ENCODE results near the gene SDHD.
"Not testable (repeated sequence)": the region's sequence is repeated elsewhere in the genome, so short reads cannot be mapped to it uniquely, and the experiment has no call there.

The SDHD gene

DNA sequence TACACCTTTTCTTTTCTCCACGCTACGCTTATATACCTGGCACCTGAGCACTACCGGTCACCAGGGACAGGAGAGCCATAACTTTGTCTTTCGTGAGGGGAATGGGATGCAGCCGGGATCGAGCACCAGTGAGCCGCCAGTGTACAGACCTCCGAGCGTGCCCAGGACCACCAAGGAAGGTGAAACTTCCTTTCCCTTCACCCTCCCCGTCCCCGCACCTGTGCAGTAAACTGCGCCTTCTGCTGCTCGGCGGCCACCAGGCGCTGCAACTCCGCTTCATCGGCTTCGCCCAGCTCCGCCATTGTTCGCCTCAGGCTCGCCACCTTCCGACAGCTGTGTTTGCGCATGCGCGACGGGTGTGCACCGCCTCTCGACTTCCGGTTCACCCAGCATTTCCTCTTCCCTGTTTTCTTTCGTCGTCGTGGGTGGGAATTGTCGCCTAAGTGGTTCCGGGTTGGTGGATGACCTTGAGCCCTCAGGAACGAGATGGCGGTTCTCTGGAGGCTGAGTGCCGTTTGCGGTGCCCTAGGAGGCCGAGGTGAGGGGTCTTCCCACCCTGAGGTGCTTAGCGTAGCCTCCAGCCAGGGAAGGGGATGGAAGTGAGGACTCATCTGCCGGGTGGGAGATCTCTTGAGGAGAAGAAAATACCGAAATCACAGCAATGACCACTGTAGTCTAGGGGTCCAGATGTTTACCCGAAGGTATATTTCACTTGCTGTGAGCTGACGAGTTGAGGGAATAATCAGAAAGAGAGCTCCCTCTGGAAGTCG, at the start of gene SDHD, which contains the start of gene TIMM8B:
TSS of gene SDHD (plus strand) at position 452 of the 770 bp plus-strand sequence. CDS start at position 487, 35 bp downstream.
TSS of gene TIMM8B (minus strand) at position 335 of the 770 bp plus-strand sequence. CDS start at position 302, 33 bp downstream.
- DNase-seq: peak; percentile 83 to 90 (median 88)

DNA sequence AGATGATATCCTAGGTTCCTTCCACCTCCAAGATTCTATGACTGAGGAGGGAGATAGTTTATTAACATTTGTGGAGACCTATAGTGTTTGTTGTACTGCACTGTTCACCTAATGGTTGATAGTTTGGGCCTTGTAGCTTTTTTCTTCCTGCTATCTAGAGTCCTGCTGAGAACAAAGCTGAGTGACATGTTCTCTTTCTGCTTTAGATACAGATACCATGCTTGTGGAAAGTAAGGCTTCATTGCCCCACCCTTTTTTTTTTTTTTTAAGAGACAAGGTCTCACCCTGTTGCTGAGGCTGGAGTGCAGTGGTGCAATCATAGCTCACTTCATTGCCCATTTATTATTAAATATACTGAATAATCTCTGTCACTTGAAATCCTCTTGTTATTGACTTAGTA, 49.1 kb upstream of the SDHD start:
- no peak for DNase-seq

DNA sequence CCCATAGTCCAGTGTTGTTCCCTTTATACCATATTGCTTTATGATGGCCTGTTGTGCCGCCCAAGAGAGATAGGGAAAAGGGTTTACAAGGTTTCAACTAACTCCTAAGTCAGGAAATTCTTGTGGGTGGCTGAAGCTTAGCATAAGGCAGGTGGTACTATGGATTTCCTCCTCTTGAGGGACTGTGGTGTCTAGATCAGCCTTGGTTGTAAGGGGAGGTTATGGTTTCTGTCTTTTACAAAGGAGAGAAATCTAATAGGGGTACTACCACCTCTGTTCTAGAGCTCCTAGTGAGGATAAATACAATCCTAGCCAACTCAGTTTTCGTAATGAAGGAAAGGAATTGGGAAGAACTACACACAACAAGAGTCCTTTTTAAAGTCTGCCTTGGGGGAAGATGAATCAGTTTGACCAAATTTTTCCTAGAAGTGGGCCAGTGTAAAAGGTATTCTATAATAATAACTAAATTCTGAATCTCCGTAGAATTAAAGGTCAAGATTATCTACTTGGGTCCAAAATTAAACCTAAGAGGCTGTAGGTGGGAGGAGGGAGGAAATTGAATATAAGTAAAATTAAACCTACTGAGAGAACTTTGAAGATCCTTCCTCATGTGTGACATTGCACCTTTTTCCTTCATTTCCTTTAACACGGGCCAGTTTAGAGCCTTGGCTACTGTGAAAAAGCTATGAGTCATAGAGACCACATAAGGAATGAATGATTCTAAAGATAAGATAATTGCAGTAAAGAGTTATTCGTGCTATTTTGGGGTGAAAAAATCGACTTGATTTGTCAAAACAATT, 44.3 kb upstream of the SDHD start:
- no peak for DNase-seq

DNA sequence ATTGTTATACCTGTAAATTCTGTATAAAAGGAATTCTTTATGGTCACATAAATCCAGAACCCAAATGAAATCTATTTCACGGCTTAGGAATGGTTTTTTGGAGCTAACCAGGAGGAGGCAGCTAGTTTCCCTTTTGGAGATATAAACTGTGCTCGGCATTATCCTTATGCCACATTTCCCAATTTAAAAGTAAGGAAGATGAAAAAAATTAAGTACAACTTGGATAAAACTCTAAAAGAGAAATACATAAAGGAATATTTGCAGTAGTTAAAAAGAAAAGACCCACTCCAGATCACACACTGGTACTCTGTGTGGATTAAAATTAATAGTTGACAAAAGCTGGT, 43.7 kb upstream of the SDHD start:
- DNase-seq: no peak

DNA sequence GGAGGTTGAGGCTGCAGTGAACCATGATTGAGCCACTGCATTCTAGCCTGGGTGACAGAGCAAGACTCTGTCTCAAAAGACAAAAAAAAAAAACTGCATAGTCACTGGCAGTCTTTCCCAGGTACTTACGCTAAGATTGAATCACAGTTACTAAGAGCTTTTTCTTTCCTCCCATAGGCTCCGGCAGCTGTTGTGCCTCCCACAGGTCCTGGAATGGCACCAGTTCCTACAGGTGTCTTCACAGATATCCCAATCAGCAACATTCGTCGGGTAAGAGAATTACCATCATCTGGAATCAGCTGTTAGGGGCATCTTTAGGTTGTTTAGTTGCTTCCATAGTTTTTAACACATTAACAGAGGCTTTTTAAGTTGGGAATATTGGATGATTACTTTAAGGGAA, 41.7 kb upstream of the SDHD start:
- DNase-seq: no peak

DNA sequence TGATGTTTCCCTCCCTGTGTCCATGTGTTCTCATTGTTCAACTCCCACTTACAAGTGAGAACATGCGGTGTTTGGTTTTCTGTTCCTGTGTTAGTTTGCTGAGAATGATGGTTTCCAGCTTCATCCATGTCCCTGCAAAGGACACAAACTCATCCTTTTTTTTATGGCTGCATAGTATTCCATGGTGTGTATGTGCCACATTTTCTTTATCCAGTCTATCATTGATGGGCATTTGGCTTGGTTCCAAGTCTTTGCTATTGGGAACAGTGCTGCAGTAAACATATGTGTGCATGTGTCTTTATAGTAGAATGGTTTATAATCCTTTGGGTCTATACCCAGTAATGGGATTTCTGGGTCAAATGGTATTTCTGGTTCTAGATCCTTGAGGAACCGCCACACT, 40.0 kb upstream of the SDHD start:
- DNase-seq: not testable (repeated sequence)

DNA sequence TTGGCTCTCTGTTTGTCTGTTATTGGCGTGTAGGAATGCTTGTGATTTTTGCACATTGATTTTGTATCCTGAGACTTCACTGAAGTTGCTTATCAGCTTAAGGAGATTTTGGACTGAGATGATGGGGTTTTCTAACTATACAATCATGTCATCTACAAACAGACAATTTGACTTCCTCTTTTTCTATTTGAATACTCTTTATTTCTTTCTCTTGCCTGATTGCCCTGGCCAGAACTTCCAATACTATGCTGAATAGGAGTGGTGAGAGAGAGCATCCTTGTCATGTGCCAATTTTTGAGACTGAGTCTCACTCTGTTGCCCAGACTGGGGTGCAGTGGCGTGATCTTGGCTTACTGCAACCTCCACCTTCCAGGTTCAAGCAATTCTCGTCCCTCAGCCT, 38.4 kb upstream of the SDHD start:
- not testable (repeated sequence) for DNase-seq

DNA sequence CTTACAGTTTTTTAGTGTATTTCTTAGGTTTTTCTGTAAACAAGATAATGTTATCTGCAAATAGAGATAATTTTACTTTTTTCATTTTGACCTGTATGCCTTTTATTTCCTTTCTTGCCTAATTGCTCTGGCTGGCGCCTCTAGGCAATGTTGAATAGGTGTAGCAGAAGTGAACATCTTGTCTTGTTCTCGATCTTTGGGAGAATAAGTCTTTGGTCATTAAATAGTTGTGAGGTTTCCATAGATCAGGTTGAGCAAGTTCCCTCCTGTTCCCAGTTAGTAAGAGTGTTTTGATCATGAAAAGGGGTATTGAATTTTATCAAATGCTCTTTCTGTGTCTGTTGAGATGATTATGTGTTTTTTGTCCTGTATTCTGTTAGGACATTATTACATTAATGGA, 36.9 kb upstream of the SDHD start:
- no peak for DNase-seq

DNA sequence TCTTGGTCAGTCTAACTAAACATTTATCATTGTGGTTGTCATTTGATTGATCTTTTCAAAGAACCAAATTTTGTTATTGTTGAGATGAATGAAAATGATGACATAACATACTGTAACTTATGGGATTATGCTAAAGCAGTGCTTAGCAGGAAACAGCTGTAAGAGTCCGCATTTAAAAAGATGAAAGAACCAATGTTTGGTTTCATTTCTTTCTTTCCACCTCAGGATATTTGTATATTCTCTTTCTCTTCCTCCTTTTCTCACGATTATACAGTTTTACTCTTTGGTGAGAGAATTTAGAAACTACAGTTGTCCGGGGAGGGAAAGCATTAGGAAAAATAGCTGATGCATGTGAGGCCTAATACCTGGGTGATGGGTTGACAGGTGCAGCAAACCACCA, 36.0 kb upstream of the SDHD start:
- no peak for DNase-seq

DNA sequence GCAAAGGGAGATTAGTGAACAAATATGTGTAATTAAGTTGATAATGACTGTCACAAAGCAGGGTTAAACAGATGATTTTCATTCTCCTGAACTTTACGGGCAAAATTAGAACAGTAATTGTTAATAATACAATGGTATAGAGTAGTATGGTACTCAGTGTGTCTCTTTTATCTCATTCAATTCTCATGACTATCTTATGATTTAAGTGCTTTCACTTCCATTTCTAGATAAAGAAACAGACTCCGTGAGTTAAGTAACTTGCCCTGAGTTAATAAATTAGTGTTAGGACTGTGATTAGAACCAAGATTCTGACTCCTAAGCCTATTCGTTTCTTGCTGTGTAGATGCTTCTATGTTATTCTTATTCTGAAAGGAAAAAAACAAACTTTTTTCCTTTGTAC, 34.9 kb upstream of the SDHD start:
- no peak for DNase-seq

DNA sequence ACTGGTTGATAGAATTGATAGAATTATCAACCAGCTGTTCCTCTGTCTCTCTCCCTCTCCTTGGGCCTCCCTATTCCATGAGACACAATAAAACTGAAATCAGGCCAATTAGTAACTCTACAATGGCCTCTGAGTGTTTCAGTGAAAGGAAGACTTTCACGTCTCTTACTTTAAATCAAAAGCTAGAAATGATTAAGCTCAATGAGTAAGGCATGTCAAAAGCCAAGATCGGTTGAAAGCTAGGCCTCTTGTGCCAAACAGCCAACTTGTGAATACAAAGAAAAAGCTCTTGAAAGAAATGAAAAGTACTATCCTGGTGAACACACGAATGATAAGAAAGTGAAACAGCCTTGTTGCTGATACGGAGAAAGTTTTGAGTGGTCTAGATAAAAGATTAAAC, 29.5 kb upstream of the SDHD start:
- no peak for DNase-seq

DNA sequence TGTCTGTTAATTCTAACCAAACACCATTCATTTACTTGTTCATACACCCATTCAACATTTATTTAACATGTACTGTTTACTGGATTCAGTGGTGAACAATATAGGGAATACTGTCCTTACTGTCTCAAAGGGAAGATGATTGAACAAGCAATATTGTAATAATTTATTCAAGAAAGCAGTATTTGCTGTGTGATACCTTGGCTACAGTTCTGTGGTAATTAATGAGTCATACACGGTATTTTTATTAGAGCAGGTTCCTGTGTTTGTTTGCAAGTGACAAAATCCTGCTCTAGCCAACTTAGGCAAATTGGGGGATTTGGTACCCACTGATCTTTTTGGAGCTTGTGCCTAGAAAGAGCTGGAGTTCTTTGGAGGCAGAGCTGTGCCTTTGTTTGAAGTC, 28.6 kb upstream of the SDHD start:
- no peak for DNase-seq

DNA sequence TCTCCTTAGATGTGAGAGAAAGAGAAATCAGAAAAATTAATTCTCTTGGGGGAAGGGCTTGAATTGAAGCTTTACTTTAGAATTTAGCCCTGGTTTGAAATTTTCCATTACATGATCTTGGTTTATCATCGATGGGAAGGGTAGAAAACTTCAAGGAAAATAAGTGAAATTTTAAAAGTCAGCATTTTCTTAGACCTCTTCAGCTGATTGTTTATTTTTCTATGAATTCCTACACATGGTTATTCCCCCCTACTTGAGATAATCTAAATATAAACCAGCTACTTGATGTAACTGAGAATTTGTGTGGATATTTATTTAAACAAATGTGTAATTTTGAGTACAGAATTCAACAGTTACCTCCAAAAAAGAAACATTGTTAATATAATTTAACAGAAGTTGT, 23.8 kb upstream of the SDHD start:
- no peak for DNase-seq

DNA sequence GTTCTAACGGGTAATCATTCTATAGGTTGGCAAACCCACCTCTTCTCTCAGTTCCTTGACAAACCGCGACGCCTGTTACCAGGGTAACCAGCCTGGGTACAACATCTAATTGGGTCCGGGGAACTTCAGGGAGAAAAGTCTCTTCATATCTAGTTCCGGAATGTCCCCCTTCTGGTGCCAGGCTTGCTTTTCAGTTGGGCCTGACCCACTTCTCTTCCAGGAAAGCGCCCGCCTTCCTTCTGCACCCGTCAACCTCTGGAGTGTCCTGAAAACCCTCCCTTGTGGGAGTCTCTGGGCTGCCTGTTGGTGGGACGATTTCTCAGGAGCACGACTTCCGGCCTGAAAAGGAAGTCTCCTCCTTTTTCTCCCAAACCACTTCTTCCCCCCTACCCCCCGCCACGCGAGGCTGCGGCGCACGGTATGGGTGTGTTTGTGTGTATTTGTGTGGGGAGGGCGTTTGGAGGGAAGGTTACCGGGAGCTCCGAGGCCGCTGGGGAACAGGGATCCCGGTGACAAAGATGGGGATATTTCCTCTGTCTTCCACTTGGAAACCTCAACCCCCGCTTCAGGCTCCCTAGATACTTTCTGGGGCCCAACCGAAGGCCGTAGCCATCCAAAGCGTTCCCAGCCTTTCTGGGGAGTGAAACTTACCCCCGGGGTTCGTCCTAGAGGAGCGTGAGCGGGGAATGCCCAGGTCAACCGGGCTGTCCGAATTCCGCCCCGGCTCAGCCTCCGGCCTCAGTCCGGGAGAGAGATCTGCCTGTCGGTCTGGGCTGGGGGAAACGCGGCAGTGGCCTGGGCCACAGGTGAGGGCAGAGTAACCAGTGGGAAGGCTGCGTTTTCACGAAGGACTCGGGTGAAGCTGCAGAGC, 12.5 kb upstream of the SDHD start, which contains the start of the genes NKAPD1 and PIH1D2:
TSS of gene NKAPD1 (plus strand) at position 359 of the 871 bp plus-strand sequence. CDS start 1,276 bp downstream, outside the sequence.
TSS of gene PIH1D2 (minus strand) at position 77 of the 871 bp plus-strand sequence. CDS start 843 bp downstream, outside the sequence.
- DNase-seq: peak; percentile 56 to 72 (median 72)

DNA sequence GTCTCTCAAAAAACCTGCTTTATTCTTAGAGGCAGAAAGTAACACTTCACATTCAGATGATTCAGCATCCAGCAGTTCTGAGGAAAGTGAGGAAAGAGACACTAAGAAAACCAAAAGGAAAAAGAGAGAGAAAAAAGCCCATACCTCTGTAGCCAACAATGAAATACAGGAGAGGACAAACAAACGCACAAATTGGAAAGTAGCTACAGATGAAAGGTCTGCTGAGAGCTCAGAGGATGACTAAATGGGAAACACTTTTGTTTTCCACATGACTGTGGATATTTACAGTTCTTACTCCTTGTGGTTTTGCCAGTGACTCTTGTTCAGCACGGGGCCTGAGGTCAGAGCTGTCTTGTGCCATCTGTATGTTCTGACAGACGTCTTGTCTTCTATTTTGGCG, 3.9 kb upstream of the SDHD start:
- DNase-seq: no peak

DNA sequence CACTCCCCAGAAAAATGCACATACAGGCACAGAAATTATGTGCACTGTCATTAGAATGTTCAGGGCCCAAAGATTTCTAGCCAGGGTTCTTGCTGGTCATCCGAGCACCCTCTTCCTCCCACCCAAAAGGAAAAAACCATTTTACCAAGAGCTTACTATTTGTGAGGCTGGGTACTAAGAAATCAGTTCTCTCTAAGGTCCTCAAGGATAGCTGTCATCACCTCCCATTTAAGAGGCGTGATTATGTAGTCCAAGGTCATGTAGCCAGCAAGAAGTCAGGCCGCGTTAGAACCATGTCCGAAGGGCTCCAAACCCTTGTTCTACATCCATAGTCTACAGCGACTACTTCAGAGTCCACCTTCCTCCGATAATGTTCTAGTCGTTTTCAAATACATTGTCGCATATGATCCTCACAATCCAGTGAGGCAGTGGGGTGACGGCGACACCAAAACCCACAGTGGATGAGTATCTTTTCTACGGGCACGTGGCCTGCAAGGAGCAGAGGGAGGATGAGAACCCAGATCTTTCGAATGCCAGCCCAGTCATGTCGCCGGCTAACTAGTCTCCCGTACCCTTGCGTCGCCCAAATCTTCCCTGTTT, 751 bp upstream of the SDHD start:
- peak in 1 of 4 experiments; percentile 32 for DNase-seq

DNA sequence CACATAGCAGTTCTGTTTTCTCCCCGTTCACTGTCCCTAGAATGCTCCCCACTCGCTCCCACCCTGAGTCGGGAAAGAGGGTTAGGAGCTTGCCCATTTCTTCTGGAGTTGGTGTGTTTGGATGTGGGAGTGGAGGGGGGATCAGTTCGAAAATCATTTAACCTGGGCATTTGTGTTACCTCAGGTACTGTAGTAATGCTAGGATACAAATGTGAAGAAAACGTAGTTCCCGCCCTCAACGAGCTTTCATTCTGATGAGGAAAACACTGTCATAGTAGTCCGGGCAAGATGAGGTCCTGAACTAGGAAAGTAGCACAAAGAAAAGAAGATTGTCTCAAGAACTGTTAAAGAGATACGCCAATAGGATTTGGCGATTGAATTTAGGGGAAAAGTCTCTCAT, 539 bp downstream of the SDHD start:
- no peak for DNase-seq

DNA sequence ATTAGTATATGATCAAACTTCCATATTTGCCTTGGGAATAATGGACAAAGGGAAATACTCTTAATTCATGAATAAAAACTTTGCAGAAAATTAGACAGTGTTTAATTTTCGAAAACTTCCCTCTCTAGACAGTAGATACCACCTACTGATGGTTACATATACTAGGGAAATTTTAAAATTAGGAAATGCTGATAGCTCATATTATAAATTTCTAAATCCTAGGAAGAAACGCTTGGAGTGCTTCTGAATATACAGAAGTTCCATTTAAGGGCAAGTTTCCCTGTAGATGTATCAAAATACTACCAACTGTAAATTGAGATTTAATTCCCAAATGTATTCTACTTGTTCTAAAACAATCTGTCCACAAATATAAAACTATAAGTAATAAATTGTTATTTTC, 8.6 kb downstream of the SDHD start:
- DNase-seq: not testable (repeated sequence)

DNA sequence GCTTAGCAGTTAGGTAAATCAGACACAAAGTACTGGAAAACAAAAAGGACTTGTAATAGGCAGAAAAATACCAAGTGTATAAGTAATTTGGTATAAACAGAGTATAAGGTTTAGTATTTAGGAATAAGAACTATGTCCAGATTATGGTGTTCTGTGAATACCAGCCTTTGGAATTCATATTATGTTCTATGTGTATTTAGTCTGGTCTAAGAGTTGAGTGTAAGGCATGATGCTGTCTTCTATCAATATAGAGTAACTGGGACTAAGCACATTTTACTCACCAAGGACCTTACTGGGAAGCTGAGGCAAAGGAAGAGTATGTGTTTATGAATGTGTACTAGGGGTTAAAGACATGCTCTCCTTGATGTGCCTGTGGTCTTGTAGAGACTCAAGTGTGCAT, 9.5 kb downstream of the SDHD start:
- DNase-seq: no peak

DNA sequence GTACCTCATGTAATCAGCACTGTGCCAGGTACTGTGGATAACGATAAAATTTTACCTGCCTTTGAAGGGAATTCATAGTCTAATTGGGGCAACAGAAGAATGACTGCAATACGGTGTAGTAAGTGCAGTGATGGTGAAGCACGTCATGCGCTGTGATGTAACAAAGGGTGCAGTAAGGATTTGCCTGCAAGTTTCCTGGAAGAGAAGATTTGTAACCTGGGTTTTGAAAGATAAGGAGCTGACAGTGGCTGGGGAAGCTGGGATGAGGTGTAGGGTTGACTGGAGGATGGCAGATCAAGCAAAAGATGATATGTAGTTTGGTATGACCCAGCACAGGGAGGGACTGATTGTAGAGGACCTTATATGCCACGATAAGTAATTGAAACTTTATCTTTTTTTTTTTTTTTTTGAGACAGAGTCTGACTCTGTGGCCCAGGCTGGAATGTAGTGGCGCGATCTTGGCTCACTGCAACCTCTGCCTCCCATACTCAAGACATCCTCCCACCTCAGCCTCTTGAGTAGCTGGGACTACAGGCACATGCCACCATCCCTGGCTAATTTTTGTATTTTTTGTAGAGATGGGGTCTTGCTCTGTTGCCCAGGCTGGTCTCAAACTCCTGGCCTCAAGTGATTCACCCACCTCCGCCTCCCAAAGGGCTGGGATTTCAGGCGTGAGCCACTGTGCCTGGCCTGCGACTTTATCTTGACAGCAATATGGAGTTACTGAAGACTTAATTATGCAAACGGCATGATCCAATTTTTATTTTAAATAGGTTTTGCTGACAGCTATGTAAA, 11.3 kb downstream of the SDHD start:
- DNase-seq: no peak

DNA sequence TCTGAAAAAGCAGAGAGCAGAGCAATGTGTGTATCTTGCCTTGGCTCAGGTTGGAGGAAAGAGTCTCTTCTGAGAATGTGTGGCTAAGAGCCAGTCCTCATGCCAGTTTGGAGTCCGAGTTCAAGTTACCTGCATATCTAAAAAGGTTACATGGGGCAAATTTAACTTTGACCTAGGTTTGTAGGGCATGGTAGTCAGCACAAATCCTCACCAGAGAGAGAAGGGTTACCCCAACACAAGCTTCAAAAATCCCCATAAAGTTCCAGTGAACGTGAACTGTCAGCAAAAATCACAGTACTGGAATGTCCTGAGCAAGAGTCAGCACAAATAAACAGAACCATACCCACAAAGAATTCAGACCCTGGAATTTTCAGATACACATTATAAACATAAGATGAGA, 13.8 kb downstream of the SDHD start:
- no peak for DNase-seq

DNA sequence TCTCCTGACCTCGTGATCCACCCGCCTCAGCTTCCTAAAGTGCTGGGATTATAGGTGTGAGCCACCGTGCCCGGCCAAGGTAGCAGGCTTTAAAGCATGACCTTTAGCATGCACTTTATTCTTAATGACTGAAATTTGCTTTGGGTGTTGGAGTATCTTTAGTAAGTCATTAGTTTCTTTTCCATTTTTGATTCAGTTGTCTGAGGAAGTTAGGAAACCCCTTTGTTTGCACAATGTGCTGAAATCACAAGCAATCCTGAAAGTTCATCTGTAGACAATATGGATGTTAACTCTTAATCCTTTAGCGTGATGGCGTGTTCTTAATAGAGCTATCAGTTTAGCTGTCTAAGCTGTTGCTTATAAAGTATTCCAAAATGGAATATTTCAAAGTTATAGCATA, 16.8 kb downstream of the SDHD start:
- no peak for DNase-seq

Measured in activated naive CD4-positive, alpha-beta T cell (primary cell).